Endothelial cell of umbilical vein (primary cell): ENCODE measurements around the gene THSD4. TPM values are rescaled to one million over a fixed set of nuclear protein-coding genes. Genes with fewer than 3 reads are reported as not detected.

Experiments used
- BruUV-seq: library from RNA; stranded (reverse); fragments of 400-500 nt; replicated peaks from 2 replicates; lab custom pipeline; 2021; lab: Mats Ljungman, UMichigan
- CTCF ChIA-PET: fragments of 300-600, 350-600 bp; sonication (Branson Sonifier 250); formaldehyde crosslinking; loops from one replicate; lab custom pipeline; 2021; ENCODE audit warnings: antibody characterized with exemption, inconsistent platforms; lab: Charles Lee
- POLR2A ChIA-PET: fragments of 300-600, 350-600 bp; sonication (Branson Sonifier 250); formaldehyde crosslinking; loops from one replicate; lab custom pipeline; 2021; ENCODE audit warnings: antibody characterized with exemption, inconsistent platforms; lab: Charles Lee
- DNase-seq: peaks from one replicate; pipeline ENCODE4 v3.0.0-alpha.2; 2011; ENCODE audit warnings: low read depth, low spot score
- FAIRE-seq: peaks from 2 replicates; lab custom pipeline; 2011; peaks lifted over from hg19 to GRCh38; lab: Jason Lieb, UNC
- H2AFZ ChIP-seq: 2 replicates; pipeline ENCODE4 v1.6.0; 2012; ENCODE audit warnings: low read depth, low read length, control low read depth, inconsistent platforms
- H3K27ac ChIP-seq: 2 replicates; pipeline ENCODE4 v1.5.1; 2011; ENCODE audit warnings: low read depth, mild to moderate bottlenecking, control low read depth, low read length, moderate library complexity; ENCODE audit not compliant: insufficient read depth
- H3K27me3 ChIP-seq, 2 experiments: 2 replicates each; pipeline versions ENCODE4 v1.6.0 to v1.6.1; 2011; ENCODE audit warnings: low read length in 2 of 2, mixed read lengths in 1 of 2; ENCODE audit not compliant: control insufficient read depth in 2 of 2, insufficient read depth in 2 of 2
- H3K36me3 ChIP-seq, 2 experiments: 2 replicates in 1 of 2; 3 replicates in 1 of 2; pipeline ENCODE4 v1.5.1; 2011; ENCODE audit warnings: low read length in 2 of 2, mild to moderate bottlenecking in 1 of 2, moderate library complexity in 1 of 2; ENCODE audit not compliant: control insufficient read depth in 2 of 2, insufficient read depth in 2 of 2; ENCODE audit errors: extremely low read depth in 1 of 2
- H3K4me1 ChIP-seq: 3 replicates; pipeline ENCODE4 v1.5.1; 2011; ENCODE audit warnings: mild to moderate bottlenecking, low read length; ENCODE audit not compliant: control insufficient read depth, insufficient read depth; ENCODE audit errors: extremely low read depth
- H3K4me2 ChIP-seq: 2 replicates; pipeline ENCODE4 v1.6.1; 2011; ENCODE audit warnings: low read length, control low read depth, mixed read lengths; ENCODE audit not compliant: insufficient read depth
- H3K4me3 ChIP-seq, 3 experiments: fragments of 200-600 bp in 1 of 3; sonication (generic), shearing (Covaris generic) in 1 of 3; replicated peaks in 1 of 3; 2 replicates each; pipeline ENCODE4 v1.5.1; 2011 to 2016; ENCODE audit warnings: control low read depth in 3 of 3, low read length in 3 of 3, mild to moderate bottlenecking in 2 of 3, inconsistent platforms in 1 of 3, low read depth in 1 of 3, moderate library complexity in 1 of 3; ENCODE audit not compliant: insufficient read depth in 1 of 3
- H3K79me2 ChIP-seq: 2 replicates; pipeline ENCODE4 v1.6.0; 2012; ENCODE audit warnings: low read length, inconsistent platforms; ENCODE audit not compliant: control insufficient read depth, insufficient read depth
- H3K9ac ChIP-seq: replicated peaks from 2 replicates; pipeline ENCODE3; 2011; ENCODE audit warnings: low read length, control low read depth; ENCODE audit not compliant: insufficient read depth; ENCODE audit errors: extremely low read depth
- H3K9me1 ChIP-seq: replicated peaks from 3 replicates; pipeline ENCODE4 v1.6.0; 2011; ENCODE audit warnings: mild to moderate bottlenecking, low read length; ENCODE audit not compliant: control insufficient read depth, insufficient read depth; ENCODE audit errors: extremely low read depth
- H3K9me3 ChIP-seq: replicated peaks from 2 replicates; pipeline ENCODE4 v1.5.1; 2012; ENCODE audit warnings: low read length, inconsistent platforms; ENCODE audit not compliant: control insufficient read depth, insufficient read depth
- H4K20me1 ChIP-seq: replicated peaks from 2 replicates; pipeline ENCODE3; 2011; ENCODE audit warnings: mild to moderate bottlenecking, low read length; ENCODE audit not compliant: control insufficient read depth, insufficient read depth; ENCODE audit errors: extremely low read depth
- CTCF ChIP-seq, 2 donors: IDR thresholded peaks; 1 replicate in 1 of 2; 2 replicates in 1 of 2; pipeline ENCODE4 v1.5.1; 2011; ENCODE audit warnings: low read length in 2 of 2, mild to moderate bottlenecking in 2 of 2, moderate library complexity in 2 of 2, control low read depth in 1 of 2, inconsistent platforms in 1 of 2, low read depth in 1 of 2; ENCODE audit not compliant: insufficient read depth in 1 of 2; ENCODE audit errors: extremely low read depth in 1 of 2
- EZH2 ChIP-seq: IDR thresholded peaks from 2 replicates; pipeline ENCODE4 v1.6.1; 2012; ENCODE audit warnings: borderline replicate concordance, low read depth, mild to moderate bottlenecking, moderate library complexity, low read length, inconsistent platforms; ENCODE audit not compliant: severe bottlenecking
- FOS ChIP-seq: IDR thresholded peaks from 2 replicates; pipeline ENCODE4 v1.6.1; 2011; ENCODE audit warnings: mild to moderate bottlenecking, low read length, moderate library complexity, borderline replicate concordance; ENCODE audit not compliant: insufficient read depth
- GATA2 ChIP-seq: IDR thresholded peaks from 2 replicates; pipeline ENCODE4 v1.7.0; 2011; ENCODE audit warnings: low read depth, mild to moderate bottlenecking, moderate library complexity, mixed read lengths, low read length; ENCODE audit not compliant: insufficient read length, insufficient read depth
- JUN ChIP-seq: IDR thresholded peaks from 2 replicates; pipeline ENCODE4 v1.6.1; 2011; ENCODE audit warnings: borderline replicate concordance, low read depth; ENCODE audit not compliant: insufficient read length, insufficient read depth
- MYC ChIP-seq: IDR thresholded peaks from one replicate; pipeline ENCODE4 v1.6.1; 2011; ENCODE audit warnings: mild to moderate bottlenecking, low read depth, low read length
- POLR2A ChIP-seq: IDR thresholded peaks from 2 replicates; pipeline ENCODE4 v1.6.1; 2012; ENCODE audit warnings: low read depth, mild to moderate bottlenecking, control low read depth, low read length
- POLR2AphosphoS5 ChIP-seq: IDR thresholded peaks from 2 replicates; pipeline ENCODE4 v1.6.1; 2012; ENCODE audit warnings: low read depth, mild to moderate bottlenecking, control low read depth, low read length, moderate library complexity; ENCODE audit not compliant: insufficient read depth
- dilution Hi-C: fragments of 300-500 bp; cut with MboI; formaldehyde crosslinking; loops from one replicate; pipeline ENCODE4 v1.15.0; 2019; ENCODE audit warnings: low sequenced_read_pairs; ENCODE audit not compliant: extremely low pct_ligation_motif_present
- intact Hi-C: fragments of 100-400 bp; cut with micrococcal nuclease; formaldehyde crosslinking; loops from one replicate; pipeline ENCODE4 v1.10.0; 2022
- polyA plus RNA-seq, 4 experiments: library from polyadenylated mRNA; depleted of rRNA in 3 of 4; stranded (reverse) in 3 of 4; unstranded in 1 of 4; fragments of >200 nt; gene quantifications; 2 replicates each; pipeline versions ENCODE4 v1.2.1 to v1.2.3, GENCODE V29; 2011 to 2012; ENCODE audit warnings: missing spikeins in 1 of 4
- total RNA-seq: library from RNA; stranded (reverse); gene quantifications from 2 replicates; pipeline ENCODE4 v1.2.3, GENCODE V29; 2021
- TF ChIP-seq, protein P1 (sequence below): IDR thresholded peaks from 2 replicates; pipeline ENCODE4 v1.6.1; 2011; ENCODE audit not compliant: insufficient read depth, insufficient read length

Gene THSD4
- total and polyA plus RNA-seq, 2 donors (not counting 3 experiments of a cell fraction or from before 2014, with no cell fraction given): 9.9 to 25.4 TPM

- dilution Hi-C loops: no loop called here
- CTCF ChIA-PET: interaction anchor here (2.2 kb wide), 1 partner anchor 24 kb away, joined by 6 read pairs; no protein-coding TSS in a partner anchor
- POLR2A ChIA-PET: no interaction called here
Observed at GRCh38 chr15:71509139-71509538, 393.9 kb downstream of the THSD4 start.

More at GRCh38 chr15:71509139-71509538, 393.9 kb downstream of the THSD4 start:
- Histone ChIP-seq H3K4me2 (no peak overlapping the region), H2AFZ (no peak overlapping the region), H3K27ac (no peak overlapping the region), H3K4me3 (no peak overlapping the region), H3K9me1 (no peaks in the 10 kb centered on the region), H3K9me3 (no peaks in the 10 kb centered on the region), H3K9ac (no peak overlapping the region), H4K20me1 (no peaks in the 10 kb centered on the region), H3K4me1 (no peaks in the 10 kb centered on the region), H3K27me3 (peaks cover 0 to 2% of the 10 kb centered on the region in 2 experiments), H3K79me2 (no peaks in the 10 kb centered on the region), H3K36me3 (no peaks in the 10 kb centered on the region)
- DNase-seq (no peak), FAIRE-seq (no peak)
- TF ChIP-seq EZH2 (no peak), CTCF (IDR thresholded peaks at IDR 0.05; ENCODE audit: extremely low read depth in 1 of 2, insufficient read depth in 1 of 2, low read depth in 1 of 2, low read length in 2 of 2) (no peak), POLR2AphosphoS5 (no peak), JUN (no peak), MYC (no peak), GATA2 (no peak), POLR2A (no peak), FOS (no peak)
- TF ChIP-seq, protein P1, sequence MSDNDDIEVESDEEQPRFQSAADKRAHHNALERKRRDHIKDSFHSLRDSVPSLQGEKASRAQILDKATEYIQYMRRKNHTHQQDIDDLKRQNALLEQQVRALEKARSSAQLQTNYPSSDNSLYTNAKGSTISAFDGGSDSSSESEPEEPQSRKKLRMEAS: no peak
- no TSS peak for BruUV-seq
- intact Hi-C loops: no loop called here
